CD14-positive monocyte (primary cell): ENCODE measurements around the gene KRT86. TPM values are rescaled to one million over a fixed set of nuclear protein-coding genes. Genes with fewer than 3 reads are reported as not detected.

ENCODE experiments used
- DNase-seq, 3 donors: peaks; one replicate each; pipeline ENCODE4 v3.0.0-alpha.2; 2011 to 2022
- H2AFZ ChIP-seq: 2 replicates; pipeline ENCODE4 v1.6.0; 2012; ENCODE audit warnings: mild to moderate bottlenecking, low read depth, low read length, inconsistent platforms; ENCODE audit not compliant: insufficient read depth, poor library complexity, severe bottlenecking
- H3K27ac ChIP-seq, 2 donors: 1 replicate in 1 of 2; 2 replicates in 1 of 2; pipeline ENCODE4 v1.5.1; 2012 to 2013; ENCODE audit warnings: low read length in 2 of 2, control low read depth in 1 of 2, inconsistent platforms in 1 of 2, low read depth in 1 of 2, mild to moderate bottlenecking in 1 of 2
- H3K27me3 ChIP-seq, 2 donors: one replicate each; pipeline versions ENCODE4 v1.6.0 to v1.6.1; 2011 to 2013; ENCODE audit warnings: low read length in 2 of 2; ENCODE audit not compliant: control insufficient read depth in 2 of 2, insufficient read depth in 2 of 2
- H3K36me3 ChIP-seq, 2 donors: replicated peaks in 1 of 2; 1 replicate in 1 of 2; 2 replicates in 1 of 2; pipeline versions ENCODE4 v1.5.1 to v1.6.1; 2012 to 2013; ENCODE audit warnings: low read length in 2 of 2, control low read depth in 1 of 2, inconsistent platforms in 1 of 2, mild to moderate bottlenecking in 1 of 2; ENCODE audit not compliant: insufficient read depth in 2 of 2, control insufficient read depth in 1 of 2
- H3K4me1 ChIP-seq, 2 donors: 1 replicate in 1 of 2; 2 replicates in 1 of 2; pipeline versions ENCODE4 v1.5.1 to v1.6.1; 2012 to 2013; ENCODE audit warnings: low read length in 2 of 2, control low read depth in 1 of 2, inconsistent platforms in 1 of 2, mild to moderate bottlenecking in 1 of 2, moderate library complexity in 1 of 2; ENCODE audit not compliant: insufficient read depth in 2 of 2, control insufficient read depth in 1 of 2
- H3K4me2 ChIP-seq: replicated peaks from 2 replicates; pipeline ENCODE3; 2012; ENCODE audit warnings: low read length, moderate library complexity, mild to moderate bottlenecking; ENCODE audit not compliant: poor library complexity, severe bottlenecking; ENCODE audit errors: extremely low read depth
- H3K4me3 ChIP-seq, 3 experiments: fragments of 200-600 bp in 1 of 3; sonication (generic) in 1 of 3; replicated peaks in 1 of 3; 1 replicate in 2 of 3; 2 replicates in 1 of 3; pipeline ENCODE4 v1.5.1; 2011 to 2013; ENCODE audit warnings: low read length in 3 of 3, mild to moderate bottlenecking in 3 of 3, control low read depth in 2 of 3, low read depth in 2 of 3, inconsistent platforms in 1 of 3, moderate library complexity in 1 of 3
- H3K79me2 ChIP-seq: 2 replicates; pipeline ENCODE4 v1.6.0; 2012; ENCODE audit warnings: mild to moderate bottlenecking, control low read depth, inconsistent platforms, low read length, moderate library complexity; ENCODE audit not compliant: insufficient read depth
- H3K9ac ChIP-seq: 2 replicates; pipeline ENCODE4 v1.6.0; 2017; ENCODE audit warnings: low read length, mild to moderate bottlenecking; ENCODE audit not compliant: insufficient read depth, poor library complexity, severe bottlenecking
- H3K9me3 ChIP-seq, 2 donors: replicated peaks in 1 of 2; 1 replicate in 1 of 2; 2 replicates in 1 of 2; pipeline versions ENCODE4 v1.5.1 to v1.6.1; 2012 to 2013; ENCODE audit warnings: low read length in 2 of 2, control low read depth in 1 of 2; ENCODE audit not compliant: control insufficient read depth in 1 of 2, insufficient read depth in 1 of 2
- H4K20me1 ChIP-seq: 2 replicates; pipeline ENCODE4 v1.6.0; 2012; ENCODE audit warnings: mild to moderate bottlenecking, low read length, control low read depth, moderate library complexity; ENCODE audit not compliant: insufficient read depth
- H3K27ac Mint-ChIP-seq, 7 donors: one replicate each; pipeline ENCODE4 v1.8.0; 2020; ENCODE audit warnings: mild to moderate bottlenecking in 7 of 7, mixed read lengths in 7 of 7, moderate library complexity in 6 of 7, inconsistent platforms in 2 of 7
- H3K27me3 Mint-ChIP-seq, 3 donors: one replicate each; pipeline ENCODE4 v1.8.0; 2021 to 2022; ENCODE audit warnings: low read depth in 3 of 3, mild to moderate bottlenecking in 3 of 3, mixed read lengths in 3 of 3, moderate library complexity in 3 of 3, inconsistent platforms in 1 of 3
- H3K36me3 Mint-ChIP-seq, 2 donors: one replicate each; pipeline ENCODE4 v1.8.0; 2020; ENCODE audit warnings: mixed read lengths in 2 of 2, inconsistent platforms in 1 of 2, mild to moderate bottlenecking in 1 of 2
- H3K4me1 Mint-ChIP-seq: one replicate; pipeline ENCODE4 v1.8.0; 2020; ENCODE audit warnings: mild to moderate bottlenecking, mixed read lengths
- H3K4me3 Mint-ChIP-seq, 2 donors: one replicate each; pipeline ENCODE4 v1.8.0; 2020; ENCODE audit warnings: mild to moderate bottlenecking in 2 of 2, mixed read lengths in 2 of 2, moderate library complexity in 1 of 2
- H3K9me3 Mint-ChIP-seq, 7 donors: one replicate each; pipeline ENCODE4 v1.8.0; 2020 to 2022; ENCODE audit warnings: mixed read lengths in 7 of 7, mild to moderate bottlenecking in 6 of 7, moderate library complexity in 6 of 7, inconsistent platforms in 2 of 7
- WGBS: methylation state at CpG from one replicate; pipeline ENCODE4 v1.1.5; 2013; ENCODE audit warnings: missing lambda C conversion rate; ENCODE audit not compliant: insufficient coverage; 5-methylcytosine and 5-hydroxymethylcytosine counted together
- intact Hi-C, 2 donors: fragments of 100-400 bp; cut with micrococcal nuclease; formaldehyde crosslinking; loops; one replicate each; pipeline versions ENCODE4 v1.15.0 to v1.15.1; 2023
- polyA plus RNA-seq, 3 donors: library from polyadenylated mRNA; depleted of rRNA in 1 of 3; unstranded in 2 of 3; stranded (reverse) in 1 of 3; fragments of 300-500 nt in 2 of 3; fragments of >200 nt in 1 of 3; fragmentation: Illumina TruSeq in 2 of 3; gene quantifications; 1 replicate in 2 of 3; 2 replicates in 1 of 3; pipeline ENCODE4 v1.2.3, GENCODE V29; 2012 to 2021
- TF ChIP-seq, protein P1 (sequence below): fragments of 200-600 bp; IDR thresholded peaks from one replicate; pipeline ENCODE4 v1.8.0; 2022; ENCODE audit warnings: antibody characterized with exemption, mild to moderate bottlenecking

The KRT86 gene
- polyA plus RNA-seq, 3 donors: not detected

GRCh38 chr12:52249511-52250047 lies 24.9 kb upstream of the KRT86 start:
- Histone ChIP-seq H3K79me2 (no peaks in the 10 kb centered on the region), H3K9ac (no peak overlapping the region), H3K9me3 (no peaks in the 10 kb centered on the region), H3K4me1 (peaks cover 2 to 10% of the 10 kb centered on the region in 2 donors), H2AFZ (no peak overlapping the region), H4K20me1 (no peaks in the 10 kb centered on the region), H3K4me3 (no peak overlapping the region), H3K27ac (no peak overlapping the region), H3K27me3 (peaks cover 15 to 56% of the 10 kb centered on the region in 2 donors), H3K4me2 (no peak overlapping the region), H3K36me3 (no peaks in the 10 kb centered on the region)
- peaks cover 0 to 15% (median 3%) of the 10 kb centered on the region in 7 donors for H3K9me3 Mint-ChIP-seq
- H3K27ac Mint-ChIP-seq: peak overlapping the region in 1 of 7 donors; percentile 73
- peaks cover 10 to 14% of the 10 kb centered on the region in 2 donors for H3K36me3 Mint-ChIP-seq
- no peak for DNase-seq
- H3K4me1 Mint-ChIP-seq: peaks cover 18% of the 10 kb centered on the region
- TF ChIP-seq, protein P1, sequence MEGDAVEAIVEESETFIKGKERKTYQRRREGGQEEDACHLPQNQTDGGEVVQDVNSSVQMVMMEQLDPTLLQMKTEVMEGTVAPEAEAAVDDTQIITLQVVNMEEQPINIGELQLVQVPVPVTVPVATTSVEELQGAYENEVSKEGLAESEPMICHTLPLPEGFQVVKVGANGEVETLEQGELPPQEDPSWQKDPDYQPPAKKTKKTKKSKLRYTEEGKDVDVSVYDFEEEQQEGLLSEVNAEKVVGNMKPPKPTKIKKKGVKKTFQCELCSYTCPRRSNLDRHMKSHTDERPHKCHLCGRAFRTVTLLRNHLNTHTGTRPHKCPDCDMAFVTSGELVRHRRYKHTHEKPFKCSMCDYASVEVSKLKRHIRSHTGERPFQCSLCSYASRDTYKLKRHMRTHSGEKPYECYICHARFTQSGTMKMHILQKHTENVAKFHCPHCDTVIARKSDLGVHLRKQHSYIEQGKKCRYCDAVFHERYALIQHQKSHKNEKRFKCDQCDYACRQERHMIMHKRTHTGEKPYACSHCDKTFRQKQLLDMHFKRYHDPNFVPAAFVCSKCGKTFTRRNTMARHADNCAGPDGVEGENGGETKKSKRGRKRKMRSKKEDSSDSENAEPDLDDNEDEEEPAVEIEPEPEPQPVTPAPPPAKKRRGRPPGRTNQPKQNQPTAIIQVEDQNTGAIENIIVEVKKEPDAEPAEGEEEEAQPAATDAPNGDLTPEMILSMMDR: no peak
- peaks cover 50 to 68% (median 66%) of the 10 kb centered on the region in 3 donors for H3K27me3 Mint-ChIP-seq
- 70% methylated on average over 2 of the region's 2 CpGs for WGBS
- H3K4me3 Mint-ChIP-seq: peak overlapping the region in 1 of 2 donors; percentile 88
- intact Hi-C loops: no loop called here

DNA sequence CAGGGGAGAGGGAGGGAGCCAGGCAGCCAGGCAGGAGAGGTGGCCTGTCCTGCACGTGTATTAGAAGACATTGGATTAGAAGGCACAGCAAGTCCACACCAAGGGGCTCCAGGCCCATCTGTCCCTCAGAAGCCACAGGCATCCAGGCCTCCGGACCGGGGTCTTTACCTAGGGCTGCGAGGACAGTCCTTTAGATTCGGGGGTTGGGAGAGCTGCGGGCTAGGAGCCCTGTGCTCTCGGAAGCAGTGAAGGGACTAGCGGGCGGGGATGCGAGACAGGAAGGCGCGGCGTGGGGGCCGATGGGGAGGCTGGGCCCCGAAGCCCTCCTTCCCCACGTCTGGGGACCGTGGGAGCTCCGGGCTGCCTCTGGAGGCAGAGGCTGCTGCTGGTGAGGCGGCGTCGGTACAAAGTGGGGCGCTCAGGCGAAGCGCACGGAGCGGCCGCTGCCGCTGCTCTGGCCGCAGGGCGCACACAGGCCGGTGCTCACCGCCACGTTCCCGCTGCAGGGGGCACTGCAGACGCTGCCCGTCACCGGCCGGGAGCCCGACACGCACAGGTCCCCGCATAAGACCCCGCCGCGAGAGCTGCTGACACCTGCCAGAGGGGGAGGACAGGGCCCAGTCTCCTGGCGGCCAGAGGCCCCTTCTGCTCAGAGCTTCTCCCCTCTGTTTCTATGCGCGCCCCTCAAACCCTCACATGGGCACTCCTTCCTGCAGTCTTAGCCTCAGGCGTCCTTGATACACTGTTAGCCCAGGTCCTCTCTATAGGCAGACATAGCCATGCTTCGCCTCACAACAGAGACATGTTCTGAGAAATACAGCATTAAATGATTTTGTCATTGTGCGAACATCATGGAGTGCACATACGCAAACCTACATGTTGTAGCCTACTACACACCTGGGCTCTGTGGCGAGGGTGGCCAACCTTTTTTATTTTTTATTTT lies 24.1 kb upstream of the KRT86 start:
- H3K4me1 Mint-ChIP-seq: peaks cover 11% of the 10 kb centered on the region
- 18% methylated on average over 51 of the region's 52 CpGs for WGBS
- Histone ChIP-seq H3K4me3 (no peak overlapping the region), H3K9me3 (no peaks in the 10 kb centered on the region), H2AFZ (no peak overlapping the region), H4K20me1 (no peaks in the 10 kb centered on the region), H3K36me3 (no peaks in the 10 kb centered on the region), H3K4me1 (peaks cover 0 to 2% of the 10 kb centered on the region in 2 donors), H3K27ac (no peak overlapping the region), H3K4me2 (no peak overlapping the region), H3K9ac (no peak overlapping the region), H3K79me2 (no peaks in the 10 kb centered on the region), H3K27me3 (peaks cover 19 to 63% of the 10 kb centered on the region in 2 donors)
- intact Hi-C loops: no loop called here
- peak overlapping the region in 1 of 7 donors; percentile 73 for H3K27ac Mint-ChIP-seq
- peaks cover 55 to 72% (median 71%) of the 10 kb centered on the region in 3 donors for H3K27me3 Mint-ChIP-seq
- no peak for DNase-seq
- H3K36me3 Mint-ChIP-seq: peaks cover 10 to 14% of the 10 kb centered on the region in 2 donors
- TF ChIP-seq, protein P1: peak; percentile 11
- H3K9me3 Mint-ChIP-seq: peaks cover 0 to 13% (median 3%) of the 10 kb centered on the region in 7 donors
- H3K4me3 Mint-ChIP-seq: peak overlapping the region; percentile 48 to 88
